Pulmonary artery endothelial cell (primary cell): ENCODE results near the gene BPIFB2. TPM values are rescaled to one million over a fixed set of nuclear protein-coding genes. Genes with fewer than 3 reads are reported as not detected.
"Not testable (repeated sequence)": the region's sequence is repeated elsewhere in the genome, so short reads cannot be mapped to it uniquely, and the experiment has no call there.

Source experiments
- DNase-seq: peaks from one replicate; pipeline ENCODE4 v3.0.0-alpha.2; 2011; ENCODE audit warnings: low read depth, low spot score
- total RNA-seq: library from RNA; depleted of rRNA; stranded (reverse); fragments of >200 nt; gene quantifications from 2 replicates; pipeline ENCODE4 v1.2.3, GENCODE V29; 2014

Gene BPIFB2
- total RNA-seq, 1 donor from 2014 or later = not detected

DNA sequence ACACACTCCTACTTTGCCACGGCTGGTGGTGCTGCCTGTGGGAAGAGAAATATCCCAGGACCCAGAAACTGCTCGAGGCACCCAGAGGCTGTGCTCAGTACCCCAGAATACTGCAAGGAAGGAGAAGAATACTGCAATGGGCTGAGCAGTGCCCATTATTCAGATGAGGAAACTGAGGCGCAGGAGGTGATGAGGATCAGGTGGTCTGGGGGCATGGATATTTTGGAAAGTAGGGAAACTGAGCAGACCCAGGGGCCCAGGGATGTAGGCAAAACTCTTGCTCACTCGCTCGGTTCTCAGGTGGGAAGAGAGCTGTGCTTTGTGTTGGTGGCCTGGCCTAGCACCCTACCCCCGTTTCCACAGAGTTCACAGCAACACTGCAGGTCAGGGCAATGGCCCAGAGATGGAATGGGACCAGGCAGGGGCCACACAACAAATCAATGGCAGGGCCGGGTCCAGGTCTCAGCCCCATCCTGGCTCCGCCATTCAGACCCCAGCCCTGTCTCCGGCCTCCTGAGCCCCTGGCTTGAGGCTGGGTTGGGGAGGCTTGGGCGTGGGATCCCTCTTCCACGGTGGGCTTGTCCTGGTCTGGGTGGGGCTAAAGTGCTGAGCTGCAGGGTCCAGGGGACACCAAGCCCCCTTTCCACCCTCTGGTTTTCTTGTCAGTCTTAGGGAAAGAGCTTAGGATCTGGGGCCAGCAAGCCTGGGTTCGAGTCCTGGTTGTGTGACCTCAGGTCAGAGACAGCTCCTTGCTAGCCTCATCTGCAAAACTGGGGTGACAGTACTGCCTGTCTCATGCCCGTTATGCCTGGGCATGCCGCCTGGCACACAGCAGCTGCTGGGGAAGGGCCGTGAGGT, 37.2 kb upstream of the BPIFB2 start:
- no peak for DNase-seq

GRCh38 chr20:32970973-32971300, 36.6 kb upstream of the BPIFB2 start:
- no peak for DNase-seq

GRCh38 chr20:32971703-32972161, 35.8 kb upstream of the BPIFB2 start:
- no peak for DNase-seq

GRCh38 chr20:32972181-32973076, 35.1 kb upstream of the BPIFB2 start:
- no peak for DNase-seq

DNA sequence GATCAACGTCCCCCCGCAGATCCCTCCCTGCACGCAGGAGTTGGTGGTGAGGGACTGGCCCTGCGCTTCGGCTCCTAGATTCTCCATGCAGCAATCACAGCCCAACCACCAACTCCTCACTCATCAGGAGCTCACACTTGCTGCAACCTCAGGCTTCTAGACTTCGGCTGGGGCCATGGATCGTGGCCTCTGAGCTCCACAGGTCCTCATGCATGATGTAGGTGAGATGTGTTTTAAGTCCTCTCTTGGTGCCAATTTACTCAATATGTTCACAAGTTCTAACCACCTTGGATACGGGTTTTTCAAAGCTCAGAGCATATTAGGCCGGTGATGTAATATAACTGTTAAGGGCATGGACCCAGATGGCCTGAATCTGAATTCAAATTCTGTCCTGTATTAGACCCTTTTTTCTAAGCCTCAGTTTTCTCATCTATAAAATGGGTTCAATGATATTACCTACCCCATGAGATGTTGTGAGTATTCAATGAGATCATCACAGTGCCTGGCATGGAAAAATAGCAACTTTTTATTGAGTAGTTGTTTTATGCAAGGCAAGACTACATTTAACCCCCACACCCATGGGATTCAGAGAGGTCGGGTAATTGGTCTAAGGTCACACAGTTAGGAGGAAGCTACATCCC, 34.3 kb upstream of the BPIFB2 start:
- no peak for DNase-seq

- DNase-seq = not testable (repeated sequence)
Observed at GRCh38 chr20:32974204-32975064, 33.1 kb upstream of the BPIFB2 start.

GRCh38 chr20:32975121-32975520, 32.4 kb upstream of the BPIFB2 start:
- DNase-seq = not testable (repeated sequence)

DNA sequence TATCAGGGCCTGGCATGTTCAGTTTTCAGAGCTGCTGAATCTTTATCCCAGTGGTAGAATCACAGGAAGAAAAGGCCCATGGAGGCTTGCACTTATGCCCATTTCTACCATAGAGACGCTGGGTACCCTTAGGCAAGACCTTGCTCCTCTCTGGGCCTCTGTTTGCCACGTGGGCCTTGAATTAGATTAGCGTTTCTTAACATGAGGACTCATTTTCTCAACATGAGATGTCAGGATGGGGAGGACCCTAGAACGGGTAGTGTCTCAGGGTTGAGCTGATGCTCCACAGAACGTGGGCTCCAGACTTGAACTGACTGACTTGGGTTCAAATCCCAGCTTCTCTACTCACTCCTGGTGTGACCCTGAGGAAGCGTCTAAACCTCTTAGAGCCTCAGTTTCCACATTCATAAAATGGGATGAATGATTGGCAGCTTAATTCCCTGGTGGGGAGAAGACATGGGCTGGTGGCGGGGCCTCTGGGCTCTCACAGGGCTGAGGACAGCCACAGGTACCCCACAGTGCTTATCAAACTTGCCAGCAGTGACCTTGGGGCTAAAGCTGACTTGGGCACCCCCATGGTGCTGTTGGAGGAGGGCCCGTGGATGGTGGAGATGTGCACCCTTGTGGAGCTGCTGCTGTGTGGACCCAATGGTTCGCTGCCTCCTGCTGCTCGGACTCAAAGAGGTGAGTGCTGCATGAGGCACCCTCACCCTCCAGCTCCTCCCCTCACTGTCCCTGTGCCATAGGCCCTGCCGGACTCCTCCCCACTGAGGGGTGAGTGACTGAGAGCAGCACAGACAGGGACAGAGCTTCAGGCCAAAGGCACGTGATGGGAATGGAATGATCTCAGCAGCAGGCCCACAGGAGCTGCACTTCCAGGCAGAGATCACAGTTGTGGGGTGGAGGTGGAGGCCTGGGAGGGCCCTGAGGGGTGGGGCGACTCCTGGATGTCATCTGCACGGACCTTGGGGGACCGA, 31.5 kb upstream of the BPIFB2 start:
- DNase-seq = no peak

DNA sequence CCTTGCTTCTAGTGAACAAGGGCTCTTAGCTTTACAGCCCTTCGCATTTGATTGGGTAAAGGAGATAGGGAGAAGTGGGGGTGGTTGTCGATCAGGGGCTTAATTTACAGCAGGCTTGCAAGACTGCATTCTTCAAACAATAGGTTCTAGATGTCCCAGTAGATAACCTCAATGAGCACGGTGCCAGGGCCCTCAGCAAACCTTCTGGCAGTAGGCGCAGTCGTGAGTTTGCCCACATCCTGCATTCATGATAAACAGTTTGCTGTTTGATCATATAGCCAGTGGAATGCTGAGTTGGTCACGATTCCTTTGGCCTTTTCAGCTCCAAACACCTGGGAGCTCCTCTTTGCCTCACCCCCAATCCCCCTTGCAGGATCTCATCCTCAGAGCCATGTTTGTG, 30.8 kb upstream of the BPIFB2 start:
- no peak for DNase-seq

- no peak for DNase-seq
Observed at GRCh38 chr20:32977281-32978008, 30.1 kb upstream of the BPIFB2 start.

DNA sequence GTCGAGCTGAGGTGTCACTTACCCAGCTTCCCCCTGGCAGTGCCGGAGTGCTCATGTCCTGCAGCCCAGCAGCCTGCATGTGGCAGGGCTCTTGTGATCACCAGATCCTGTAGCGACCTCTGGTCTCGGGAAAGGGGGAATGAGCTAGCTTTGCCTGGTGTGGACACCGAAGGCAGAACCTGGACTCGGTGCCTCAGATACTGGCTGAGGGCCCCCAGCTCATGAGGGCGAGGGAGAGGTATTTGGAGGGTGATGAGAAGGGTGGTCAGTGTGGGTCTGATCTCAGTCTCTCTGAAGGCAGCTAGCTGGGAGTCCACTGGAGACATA, 29.5 kb upstream of the BPIFB2 start:
- no peak for DNase-seq

- no peak for DNase-seq
Observed at GRCh38 chr20:32979201-32979998, 28.1 kb upstream of the BPIFB2 start.

DNA sequence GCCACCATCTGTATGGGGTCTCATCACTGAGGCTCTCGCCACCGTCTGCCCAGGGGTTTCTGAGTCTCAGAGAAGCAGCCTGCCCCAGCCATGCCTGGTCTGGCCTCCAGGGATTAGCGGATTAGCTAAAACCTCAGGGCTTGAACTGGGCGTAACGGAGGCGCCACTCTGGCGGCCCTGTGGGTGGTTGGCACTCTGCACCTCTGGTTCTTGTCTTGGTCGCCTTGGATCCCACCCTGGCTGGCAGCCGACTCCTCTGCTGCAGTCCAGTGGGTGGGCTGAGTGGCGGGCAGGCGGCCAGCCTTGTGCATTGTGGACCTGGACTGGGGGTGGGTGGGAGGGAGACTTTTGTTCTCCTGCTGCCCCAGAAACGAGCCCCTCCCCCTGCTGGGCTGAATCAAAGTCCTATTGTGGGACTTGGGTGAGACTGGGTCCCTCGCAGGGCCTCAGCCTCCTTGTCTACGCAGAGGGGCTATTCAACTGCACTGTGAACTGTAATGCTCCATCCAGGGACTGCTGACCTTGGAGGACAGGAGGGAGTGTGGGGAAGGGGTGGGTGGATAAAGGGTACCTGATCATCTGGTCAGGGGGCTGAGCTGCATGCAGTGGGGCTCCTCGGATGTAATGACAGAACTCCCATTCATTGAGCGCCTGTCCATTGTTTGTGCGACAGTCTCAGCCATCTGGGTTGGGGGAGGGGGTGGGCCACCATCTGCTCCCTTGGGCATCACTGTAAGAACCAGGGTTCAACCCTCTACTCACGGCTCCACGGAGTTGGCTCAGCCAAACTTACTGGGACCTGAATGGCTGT, 27.2 kb upstream of the BPIFB2 start:
- DNase-seq = no peak

DNA sequence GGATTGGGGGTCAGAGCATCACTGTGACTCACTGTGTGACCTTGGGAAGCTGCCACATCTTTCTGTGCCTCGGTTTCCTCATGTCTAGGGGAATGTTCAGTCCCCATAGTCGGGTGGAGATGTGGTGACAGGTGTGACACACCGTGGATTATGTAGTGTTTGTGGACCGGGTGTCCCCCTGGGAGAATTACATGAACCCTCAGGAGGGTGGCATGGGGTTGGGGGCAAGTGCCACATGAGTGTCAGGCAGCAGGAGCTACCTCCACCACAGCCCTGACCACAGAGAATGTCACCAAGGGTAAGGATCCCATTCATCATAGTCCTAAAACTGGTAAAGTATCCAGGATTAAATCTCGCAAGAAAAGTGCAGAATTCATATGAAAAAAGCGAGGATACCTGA, 26.5 kb upstream of the BPIFB2 start:
- DNase-seq = no peak

- DNase-seq = no peak
Observed at GRCh38 chr20:32982617-32983458, 24.7 kb upstream of the BPIFB2 start.

DNA sequence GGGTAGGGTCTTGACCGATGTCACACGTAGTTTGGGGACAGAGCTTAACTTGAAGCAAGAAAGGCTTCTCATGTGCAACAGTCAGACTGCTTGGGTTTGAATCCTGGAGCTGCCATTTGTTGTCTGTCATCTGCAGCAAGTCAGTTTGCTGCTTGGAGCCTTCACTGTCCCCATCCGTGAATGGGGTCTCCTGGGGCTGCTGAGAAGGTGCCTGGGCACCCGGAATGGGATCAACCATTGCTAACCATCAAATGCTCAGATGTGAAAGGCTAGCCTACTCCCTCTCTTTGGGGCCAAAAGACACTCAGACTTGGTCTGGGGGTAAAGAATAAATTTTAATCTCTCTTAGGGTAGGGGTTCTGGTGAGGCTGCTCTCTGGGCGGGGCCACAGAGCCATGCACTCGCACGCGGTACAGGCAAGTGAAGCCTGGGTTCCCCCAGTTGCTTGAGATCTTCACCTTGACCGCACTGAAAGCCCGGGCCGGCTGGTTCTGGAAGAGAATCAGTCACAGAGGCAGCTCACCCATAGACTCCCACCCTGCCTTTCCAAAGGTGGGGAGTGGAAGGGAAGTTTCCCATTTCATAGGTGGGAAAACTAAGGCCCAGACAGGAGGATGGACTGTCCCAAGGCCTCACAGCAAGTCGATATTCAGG, 23.9 kb upstream of the BPIFB2 start:
- DNase-seq = no peak
